Mesothelial cell of epicardium (in vitro differentiated cells): ENCODE data around the gene TNIP3. TPM values are rescaled to one million over a fixed set of nuclear protein-coding genes. Genes with fewer than 3 reads are reported as not detected.

Experiments used
- DNase-seq, 2 experiments: peaks; one replicate each; pipeline ENCODE4 v3.0.0; 2021; ENCODE audit warnings: low spot score in 2 of 2; ENCODE audit not compliant: unreplicated experiment in 2 of 2
- H3K27ac Mint-ChIP-seq: 2 replicates; pipeline ENCODE4 v1.8.0; 2021; ENCODE audit warnings: mixed read lengths
- H3K27me3 Mint-ChIP-seq: 2 replicates; pipeline ENCODE4 v1.8.0; 2021; ENCODE audit warnings: low read depth, mixed read lengths
- H3K36me3 Mint-ChIP-seq: 2 replicates; pipeline ENCODE4 v1.8.0; 2021; ENCODE audit warnings: mixed read lengths
- H3K4me1 Mint-ChIP-seq: 2 replicates; pipeline ENCODE4 v1.8.0; 2021; ENCODE audit warnings: mixed read lengths
- H3K4me3 Mint-ChIP-seq: 2 replicates; pipeline ENCODE4 v1.8.0; 2021; ENCODE audit warnings: mild to moderate bottlenecking, moderate library complexity, mixed read lengths
- H3K9me3 Mint-ChIP-seq: 2 replicates; pipeline ENCODE4 v1.8.0; 2021; ENCODE audit warnings: mixed read lengths
- CTCF ChIP-seq: fragments of 200-600 bp; sonication (generic); IDR thresholded peaks from one replicate; pipeline ENCODE4 v1.5.0; 2021; ENCODE audit warnings: antibody characterized with exemption; ENCODE audit not compliant: unreplicated experiment
- total RNA-seq: library from RNA; stranded (reverse); gene quantifications from 3 replicates; pipeline ENCODE4 v1.2.1, GENCODE V29; 2021

The TNIP3 gene
- total RNA-seq, 1 donor from 2014 or later = 0.27 TPM

- peaks cover 4% of the 10 kb centered on the region for H3K9me3 Mint-ChIP-seq
Measured at GRCh38 chr4:121130326-121130660, 33.8 kb downstream of the TNIP3 start.

GRCh38 chr4:121129606-121130325, 34.4 kb downstream of the TNIP3 start:
- Mint-ChIP-seq H3K4me1 (peaks cover 2% of the 10 kb centered on the region), H3K36me3 (peaks cover 1% of the 10 kb centered on the region), H3K27ac (no peak overlapping the region), H3K4me3 (no peak overlapping the region), H3K27me3 (peaks cover 4% of the 10 kb centered on the region), H3K9me3 (peaks cover 4% of the 10 kb centered on the region)
- TF ChIP-seq CTCF = no peak
- no peak for DNase-seq

More at GRCh38 chr4:121130326-121130660, 33.8 kb downstream of the TNIP3 start:
- Mint-ChIP-seq H3K4me3 (no peak overlapping the region), H3K36me3 (peaks cover 1% of the 10 kb centered on the region), H3K4me1 (peaks cover 2% of the 10 kb centered on the region), H3K27ac (no peak overlapping the region), H3K27me3 (peaks cover 4% of the 10 kb centered on the region)
- no peak for DNase-seq
- no peak for TF ChIP-seq CTCF

GRCh38 chr4:121127100-121127499, 37.0 kb downstream of the TNIP3 start:
- peaks cover 4% of the 10 kb centered on the region for H3K9me3 Mint-ChIP-seq
- peaks cover 2% of the 10 kb centered on the region for H3K4me1 Mint-ChIP-seq
- DNase-seq = no peak
- no peak for TF ChIP-seq CTCF
- H3K27me3 Mint-ChIP-seq = peaks cover 4% of the 10 kb centered on the region
- no peak overlapping the region for H3K4me3 Mint-ChIP-seq
- H3K27ac Mint-ChIP-seq = no peak overlapping the region
- H3K36me3 Mint-ChIP-seq = peaks cover 1% of the 10 kb centered on the region

GRCh38 chr4:121126449-121127006, 37.6 kb downstream of the TNIP3 start:
- H3K4me3 Mint-ChIP-seq = no peak overlapping the region
- no peak overlapping the region for H3K27ac Mint-ChIP-seq
- H3K4me1 Mint-ChIP-seq = peaks cover 2% of the 10 kb centered on the region
- DNase-seq = no peak
- peaks cover 4% of the 10 kb centered on the region for H3K27me3 Mint-ChIP-seq
- no peak for TF ChIP-seq CTCF
- peaks cover 4% of the 10 kb centered on the region for H3K9me3 Mint-ChIP-seq
- H3K36me3 Mint-ChIP-seq = peaks cover 1% of the 10 kb centered on the region

GRCh38 chr4:121125498-121125885, 38.6 kb downstream of the TNIP3 start:
- DNase-seq = no peak
- Mint-ChIP-seq H3K27ac (no peak overlapping the region), H3K4me3 (no peak overlapping the region), H3K4me1 (peaks cover 2% of the 10 kb centered on the region), H3K9me3 (peaks cover 4% of the 10 kb centered on the region), H3K36me3 (peaks cover 1% of the 10 kb centered on the region), H3K27me3 (peaks cover 4% of the 10 kb centered on the region)
- no peak for TF ChIP-seq CTCF
